ENCODE data around the gene PARP16.

DNA sequence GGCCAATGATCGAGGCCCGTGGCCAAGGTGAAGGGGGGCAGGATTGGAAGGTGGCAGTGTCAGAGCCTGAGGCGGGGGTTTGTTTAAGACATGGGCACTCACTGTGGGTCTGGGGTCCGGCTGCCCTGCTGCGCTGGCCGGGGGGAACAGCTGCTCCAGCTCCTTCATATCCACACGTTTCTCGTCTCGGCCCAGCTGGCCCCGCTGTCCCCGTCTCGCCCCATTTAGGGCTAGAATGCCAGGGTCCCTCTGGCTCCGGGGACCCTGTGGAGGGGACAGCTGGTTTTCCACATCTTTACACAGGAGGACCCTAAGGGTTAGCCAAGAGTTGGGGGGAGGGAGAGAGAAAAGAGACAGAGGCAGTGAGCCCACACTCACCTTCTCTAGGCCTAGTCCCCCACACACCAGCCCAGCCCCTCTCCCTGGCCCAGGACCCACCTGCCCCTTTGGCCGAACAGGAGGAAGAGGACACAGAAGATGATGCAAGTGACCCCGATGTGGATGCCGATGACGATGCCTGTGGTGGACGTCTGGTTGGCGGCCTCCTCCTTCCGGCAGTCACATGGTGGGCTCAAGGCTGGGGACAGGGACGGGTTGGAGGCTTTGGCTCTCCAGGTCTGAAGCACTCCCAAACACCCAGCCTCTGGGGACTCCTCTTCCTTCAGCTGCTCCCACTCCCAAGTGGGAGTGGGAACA lies 42.8 kb upstream of the PARP16 start:
- no peak for TF ChIP-seq GATA3 (IDR thresholded peaks at IDR 0.05; ENCODE audit: low read depth, low read length)
- no peak for TF ChIP-seq GATA2 (IDR thresholded peaks at IDR 0.05; ENCODE audit: low read depth, low read length)
